Measurements from ENCODE around the gene THADA.

Gene THADA

GRCh38 chr2:43493954-43494353 lies 101.9 kb downstream of the THADA start:
- Histone ChIP-seq H3K79me2 (ENCODE audit: low read length) (no peaks in the 10 kb centered on the region), H4K20me1 (ENCODE audit: insufficient read depth, low read length) (no peaks in the 10 kb centered on the region), H3K4me2 (ENCODE audit: low read length) (no peak overlapping the region), H3K9me3 (ENCODE audit: insufficient read depth, low read length) (no peaks in the 10 kb centered on the region), H3K27me3 (ENCODE audit: low read depth, low read length) (no peaks in the 10 kb centered on the region), H3K36me3 (replicated peaks; ENCODE audit: low read depth, low read length) (peaks cover 3% of the 10 kb centered on the region), H3K9ac (ENCODE audit: low read length) (no peak overlapping the region), H3K4me3 (ENCODE audit: low read length) (no peak overlapping the region), H3K27ac (ENCODE audit: low read length) (no peak overlapping the region), H3K4me1 (ENCODE audit: low read length) (no peaks in the 10 kb centered on the region), H2AFZ (ENCODE audit: low read depth, low read length) (no peak overlapping the region)
- TF ChIP-seq CTCF (IDR thresholded peaks at IDR 0.05; ENCODE audit: low read depth, low read length) (no peak), EZH2phosphoT487 (IDR thresholded peaks at IDR 0.05; ENCODE audit: low read depth) (no peak)

- Histone ChIP-seq H3K36me3 (replicated peaks; ENCODE audit: low read depth, low read length) (no peaks in the 10 kb centered on the region), H4K20me1 (ENCODE audit: insufficient read depth, low read length) (no peaks in the 10 kb centered on the region), H3K4me3 (ENCODE audit: low read length) (no peak overlapping the region), H3K79me2 (ENCODE audit: low read length) (no peaks in the 10 kb centered on the region), H3K4me2 (ENCODE audit: low read length) (no peak overlapping the region), H3K27me3 (ENCODE audit: low read depth, low read length) (no peaks in the 10 kb centered on the region), H3K9me3 (ENCODE audit: insufficient read depth, low read length) (no peaks in the 10 kb centered on the region), H2AFZ (ENCODE audit: low read depth, low read length) (no peak overlapping the region), H3K27ac (ENCODE audit: low read length) (no peak overlapping the region), H3K9ac (ENCODE audit: low read length) (no peak overlapping the region), H3K4me1 (ENCODE audit: low read length) (no peaks in the 10 kb centered on the region)
- TF ChIP-seq EZH2phosphoT487 (IDR thresholded peaks at IDR 0.05; ENCODE audit: low read depth), result no peak
- no peak for TF ChIP-seq CTCF (IDR thresholded peaks at IDR 0.05; ENCODE audit: low read depth, low read length)
Observed at GRCh38 chr2:43491065-43491639, 104.7 kb downstream of the THADA start.

- no peak overlapping the region for H3K9ac ChIP-seq (ENCODE audit: low read length)
- no peaks in the 10 kb centered on the region for H3K79me2 ChIP-seq (ENCODE audit: low read length)
- H3K4me2 ChIP-seq (ENCODE audit: low read length), result no peak overlapping the region
- H3K4me1 ChIP-seq (ENCODE audit: low read length), result no peaks in the 10 kb centered on the region
- no peaks in the 10 kb centered on the region for H3K9me3 ChIP-seq (ENCODE audit: insufficient read depth, low read length)
- H2AFZ ChIP-seq (ENCODE audit: low read depth, low read length), result no peak overlapping the region
- H4K20me1 ChIP-seq (ENCODE audit: insufficient read depth, low read length), result no peaks in the 10 kb centered on the region
- no peak overlapping the region for H3K27ac ChIP-seq (ENCODE audit: low read length)
- no peak overlapping the region for H3K4me3 ChIP-seq (ENCODE audit: low read length)
- no peaks in the 10 kb centered on the region for H3K27me3 ChIP-seq (ENCODE audit: low read depth, low read length)
- no peak for TF ChIP-seq EZH2phosphoT487 (IDR thresholded peaks at IDR 0.05; ENCODE audit: low read depth)
- TF ChIP-seq CTCF (IDR thresholded peaks at IDR 0.05; ENCODE audit: low read depth, low read length), result no peak
- no peaks in the 10 kb centered on the region for H3K36me3 ChIP-seq (replicated peaks; ENCODE audit: low read depth, low read length)
Observed at GRCh38 chr2:43490252-43490786, 105.5 kb downstream of the THADA start.

GRCh38 chr2:43488737-43489136 lies 107.1 kb downstream of the THADA start:
- Histone ChIP-seq H3K36me3 (replicated peaks; ENCODE audit: low read depth, low read length) (no peaks in the 10 kb centered on the region), H3K4me1 (ENCODE audit: low read length) (peaks cover 6% of the 10 kb centered on the region), H3K9me3 (ENCODE audit: insufficient read depth, low read length) (no peaks in the 10 kb centered on the region), H3K4me3 (ENCODE audit: low read length) (no peak overlapping the region), H3K79me2 (ENCODE audit: low read length) (no peaks in the 10 kb centered on the region), H2AFZ (ENCODE audit: low read depth, low read length) (no peak overlapping the region), H4K20me1 (ENCODE audit: insufficient read depth, low read length) (no peaks in the 10 kb centered on the region), H3K9ac (ENCODE audit: low read length) (no peak overlapping the region), H3K27me3 (ENCODE audit: low read depth, low read length) (no peaks in the 10 kb centered on the region), H3K4me2 (ENCODE audit: low read length) (no peak overlapping the region), H3K27ac (ENCODE audit: low read length) (no peak overlapping the region)
- no peak for TF ChIP-seq EZH2phosphoT487 (IDR thresholded peaks at IDR 0.05; ENCODE audit: low read depth)
- TF ChIP-seq CTCF (IDR thresholded peaks at IDR 0.05; ENCODE audit: low read depth, low read length), result no peak
